ENCODE measurements around the gene LSM7.

The LSM7 gene

GRCh38 chr19:2328401-2329148 lies at the start of gene LSM7, which contains the start of gene SPPL2B:
TSS of gene LSM7 (minus strand) at chr19:2328586. CDS start at chr19:2328566, 20 bp downstream.
TSS of gene SPPL2B (plus strand) at chr19:2328684. CDS start at chr19:2328710, 26 bp downstream.
- DNase-seq = peak; percentile 84

- no peak for DNase-seq
These were observed 48.6 kb upstream of the LSM7 start for GRCh38 chr19:2376784-2377519.

- no peak for DNase-seq
These were observed 47.2 kb upstream of the LSM7 start for GRCh38 chr19:2375353-2376121.

- DNase-seq = no peak
These were observed 46.4 kb upstream of the LSM7 start for GRCh38 chr19:2374808-2375207.

GRCh38 chr19:2372076-2372612 lies 43.8 kb upstream of the LSM7 start:
- no peak for DNase-seq

GRCh38 chr19:2371656-2372055 lies 43.3 kb upstream of the LSM7 start:
- DNase-seq = no peak

GRCh38 chr19:2365201-2365970 lies 37.0 kb upstream of the LSM7 start:
- no peak for DNase-seq

- no peak for DNase-seq
These were observed 35.0 kb upstream of the LSM7 start for GRCh38 chr19:2363419-2363818.

GRCh38 chr19:2362970-2363300 lies 34.5 kb upstream of the LSM7 start:
- DNase-seq = no peak

- DNase-seq = no peak
These were observed 33.9 kb upstream of the LSM7 start for GRCh38 chr19:2362046-2362969.

- no peak for DNase-seq
These were observed 33.1 kb upstream of the LSM7 start for GRCh38 chr19:2361246-2362045.

GRCh38 chr19:2360833-2361232 lies 32.4 kb upstream of the LSM7 start:
- DNase-seq = no peak

GRCh38 chr19:2359992-2360685 lies 31.8 kb upstream of the LSM7 start, which contains the start of gene TMPRSS9:
TSS of gene TMPRSS9 (plus strand) at chr19:2360265. CDS start at chr19:2389786, 29,521 bp downstream.
- no peak for DNase-seq

- DNase-seq = no peak
These were observed 30.3 kb upstream of the LSM7 start for GRCh38 chr19:2358548-2359173.

- no peak for DNase-seq
These were observed 29.2 kb upstream of the LSM7 start for GRCh38 chr19:2357279-2358206.

GRCh38 chr19:2356036-2356646 lies 27.8 kb upstream of the LSM7 start:
- DNase-seq = no peak

- no peak for DNase-seq
These were observed 27.0 kb upstream of the LSM7 start for GRCh38 chr19:2355168-2356035.

Data from KG1 (cell line).